TTC549 (cell line): ENCODE results near the gene CYP51A1.
"Not testable (repeated sequence)": the region's sequence is repeated elsewhere in the genome, so short reads cannot be mapped to it uniquely, and the experiment has no call there.

Experiments
- FAIRE-seq: peaks from 2 replicates; lab custom pipeline; 2012; peaks lifted over from hg19 to GRCh38; lab: Jason Lieb, UNC

Gene CYP51A1

GRCh38 chr7:92131093-92131492 is 3.2 kb downstream of the CYP51A1 start:
- no peak for FAIRE-seq

- no peak for FAIRE-seq
Measured at GRCh38 chr7:92121681-92122080, 12.6 kb downstream of the CYP51A1 start.

GRCh38 chr7:92119213-92119759 is 15.0 kb downstream of the CYP51A1 start:
- no peak for FAIRE-seq

GRCh38 chr7:92116949-92117348 is 17.3 kb downstream of the CYP51A1 start:
- FAIRE-seq = no peak

GRCh38 chr7:92115821-92116220 is 18.5 kb downstream of the CYP51A1 start:
- no peak for FAIRE-seq

- FAIRE-seq = no peak
Measured at GRCh38 chr7:92110857-92111256, 23.4 kb downstream of the CYP51A1 start.

- no peak for FAIRE-seq
Measured at GRCh38 chr7:92108821-92109220, 25.5 kb downstream of the CYP51A1 start.

- FAIRE-seq = not testable (repeated sequence)
Measured at GRCh38 chr7:92102862-92103261, 31.4 kb downstream of the CYP51A1 start.

GRCh38 chr7:92100534-92100933 is 33.7 kb downstream of the CYP51A1 start:
- no peak for FAIRE-seq

GRCh38 chr7:92095380-92095779 is 38.9 kb downstream of the CYP51A1 start:
- FAIRE-seq = no peak

GRCh38 chr7:92092210-92092609 is 42.1 kb downstream of the CYP51A1 start:
- no peak for FAIRE-seq

GRCh38 chr7:92088266-92088665 is 46.0 kb downstream of the CYP51A1 start:
- FAIRE-seq = no peak

GRCh38 chr7:92083922-92084321 is 50.4 kb downstream of the CYP51A1 start:
- not testable (repeated sequence) for FAIRE-seq

- FAIRE-seq = no peak
Measured at GRCh38 chr7:92076509-92076908, 57.8 kb downstream of the CYP51A1 start.

- FAIRE-seq = no peak
Measured at GRCh38 chr7:92075455-92076158, 58.7 kb downstream of the CYP51A1 start.

- FAIRE-seq = no peak
Measured at GRCh38 chr7:92072708-92073107, 61.6 kb downstream of the CYP51A1 start.

GRCh38 chr7:92072121-92072520 is 62.2 kb downstream of the CYP51A1 start:
- FAIRE-seq = no peak

GRCh38 chr7:92071032-92071431 is 63.2 kb downstream of the CYP51A1 start:
- no peak for FAIRE-seq

- FAIRE-seq = no peak
Measured at GRCh38 chr7:92064438-92065029, 69.7 kb downstream of the CYP51A1 start.
